Fibroblast of lung (primary cell): ENCODE results near the gene EPHB3. TPM values are rescaled to one million over a fixed set of nuclear protein-coding genes. Genes with fewer than 3 reads are reported as not detected.

Experiments used
- DNase-seq, 2 donors: peaks; one replicate each; pipeline versions ENCODE4 v3.0.0 to v3.0.0-alpha.2; 2010; ENCODE audit warnings: low read depth in 2 of 2
- H2AFZ ChIP-seq: 2 replicates; pipeline ENCODE4 v1.5.1; 2012; ENCODE audit warnings: low read length, control low read depth, inconsistent platforms
- H3K27ac ChIP-seq: 2 replicates; pipeline ENCODE4 v1.5.1; 2011; ENCODE audit warnings: low read length, control low read depth; ENCODE audit not compliant: insufficient read depth
- H3K27me3 ChIP-seq: 2 replicates; pipeline ENCODE4 v1.5.1; 2011; ENCODE audit warnings: mild to moderate bottlenecking, low read length; ENCODE audit not compliant: control insufficient read depth, insufficient read depth
- H3K36me3 ChIP-seq: 2 replicates; pipeline ENCODE4 v1.5.1; 2011; ENCODE audit warnings: low read length; ENCODE audit not compliant: control insufficient read depth, insufficient read depth
- H3K4me1 ChIP-seq: 2 replicates; pipeline ENCODE4 v1.5.1; 2011; ENCODE audit warnings: low read length; ENCODE audit not compliant: control insufficient read depth, insufficient read depth; ENCODE audit errors: extremely low read depth
- H3K4me2 ChIP-seq: 2 replicates; pipeline ENCODE4 v1.5.1; 2011; ENCODE audit warnings: low read length, control low read depth; ENCODE audit not compliant: insufficient read depth; ENCODE audit errors: extremely low read depth
- H3K4me3 ChIP-seq, 4 experiments: fragments of 200-600 bp in 1 of 4; sonication (generic) in 1 of 4; replicated peaks in 1 of 4; 2 replicates each; pipeline ENCODE4 v1.5.1; 2011 to 2016; ENCODE audit warnings: low read length in 4 of 4, low read depth in 3 of 4, mild to moderate bottlenecking in 3 of 4, control low read depth in 2 of 4, inconsistent platforms in 1 of 4, mixed read lengths in 1 of 4; ENCODE audit not compliant: insufficient read depth in 1 of 4; ENCODE audit errors: control extremely low read depth in 1 of 4
- H3K79me2 ChIP-seq: 2 replicates; pipeline ENCODE4 v1.5.1; 2012; ENCODE audit warnings: mild to moderate bottlenecking, low read length, inconsistent platforms; ENCODE audit not compliant: control insufficient read depth, insufficient read depth
- H3K9ac ChIP-seq: 2 replicates; pipeline ENCODE4 v1.5.1; 2011; ENCODE audit warnings: mild to moderate bottlenecking, low read length, control low read depth; ENCODE audit not compliant: insufficient read depth
- H3K9me3 ChIP-seq: 2 replicates; pipeline ENCODE4 v1.5.1; 2012; ENCODE audit warnings: low read depth, low read length; ENCODE audit not compliant: control insufficient read depth, insufficient read depth
- H4K20me1 ChIP-seq: 2 replicates; pipeline ENCODE4 v1.5.1; 2011; ENCODE audit warnings: low read length; ENCODE audit not compliant: control insufficient read depth, insufficient read depth; ENCODE audit errors: extremely low read depth
- EZH2 ChIP-seq: IDR thresholded peaks from 2 replicates; pipeline ENCODE4 v1.5.1; 2012; ENCODE audit warnings: low read length, control low read depth, mild to moderate bottlenecking; ENCODE audit errors: missing control alignments
- polyA plus RNA-seq, 2 donors: library from polyadenylated mRNA; depleted of rRNA in 1 of 2; stranded (reverse) in 1 of 2; unstranded in 1 of 2; fragments of >200 nt; gene quantifications; 2 replicates each; pipeline ENCODE4 v1.2.1, GENCODE V29; 2011 to 2012; ENCODE audit warnings: missing spikeins in 1 of 2
- total RNA-seq: library from RNA; depleted of rRNA; stranded (reverse); fragments of >200 nt; gene quantifications from 2 replicates; pipeline ENCODE4 v1.2.1, GENCODE V29; 2014
- TF ChIP-seq, protein P1 (sequence below), 2 donors: IDR thresholded peaks in 1 of 2; conservative IDR thresholded peaks in 1 of 2; 1 replicate in 1 of 2; 2 replicates in 1 of 2; pipeline ENCODE4 v1.5.1; 2011 to 2012; ENCODE audit warnings: low read length in 2 of 2, control low read depth in 1 of 2, inconsistent platforms in 1 of 2, low read depth in 1 of 2, mild to moderate bottlenecking in 1 of 2

The EPHB3 gene
- total and polyA plus RNA-seq, 2 donors (not counting 1 experiment from before 2014, with no cell fraction given), result 1.6 to 7.6 TPM

DNA sequence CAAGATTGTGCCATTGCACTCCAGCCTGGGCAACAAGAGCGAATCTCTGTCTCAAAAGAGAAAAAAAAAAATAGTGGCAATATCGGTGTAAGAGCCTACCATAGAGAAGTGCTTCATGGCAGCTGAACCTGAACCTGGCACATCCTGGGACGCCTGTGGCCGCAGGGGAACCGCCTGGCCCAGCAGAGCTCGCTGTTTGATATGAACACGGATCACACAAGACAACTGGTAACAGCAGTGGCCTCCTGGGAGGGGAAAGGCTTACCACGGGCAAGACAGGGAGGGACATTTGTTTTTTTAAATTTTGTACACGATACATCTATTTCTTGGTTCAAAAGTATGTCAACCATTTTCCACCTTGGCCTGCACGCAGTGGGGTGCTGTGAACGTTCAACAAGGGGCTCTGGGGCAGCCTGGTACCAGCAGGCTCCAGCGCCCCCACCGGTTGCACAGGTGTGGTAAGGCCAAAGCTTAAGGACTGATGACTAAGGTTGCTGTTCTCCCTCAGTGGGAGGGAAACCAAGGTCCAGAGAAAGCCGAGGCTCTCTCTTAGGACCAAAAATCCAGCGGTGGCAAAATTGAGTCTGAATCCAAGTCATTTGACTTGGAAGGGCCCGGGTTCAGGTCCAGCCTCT lies 21.7 kb upstream of the EPHB3 start:
- Histone ChIP-seq H3K9me3 (no peaks in the 10 kb centered on the region), H3K4me1 (no peaks in the 10 kb centered on the region), H3K9ac (no peak overlapping the region), H2AFZ (no peak overlapping the region), H3K4me3 (no peak overlapping the region), H3K79me2 (no peaks in the 10 kb centered on the region), H3K27ac (no peak overlapping the region), H4K20me1 (no peaks in the 10 kb centered on the region), H3K36me3 (no peaks in the 10 kb centered on the region), H3K4me2 (no peak overlapping the region), H3K27me3 (peaks cover 30% of the 10 kb centered on the region)
- TF ChIP-seq EZH2, result no peak
- TF ChIP-seq, protein P1, sequence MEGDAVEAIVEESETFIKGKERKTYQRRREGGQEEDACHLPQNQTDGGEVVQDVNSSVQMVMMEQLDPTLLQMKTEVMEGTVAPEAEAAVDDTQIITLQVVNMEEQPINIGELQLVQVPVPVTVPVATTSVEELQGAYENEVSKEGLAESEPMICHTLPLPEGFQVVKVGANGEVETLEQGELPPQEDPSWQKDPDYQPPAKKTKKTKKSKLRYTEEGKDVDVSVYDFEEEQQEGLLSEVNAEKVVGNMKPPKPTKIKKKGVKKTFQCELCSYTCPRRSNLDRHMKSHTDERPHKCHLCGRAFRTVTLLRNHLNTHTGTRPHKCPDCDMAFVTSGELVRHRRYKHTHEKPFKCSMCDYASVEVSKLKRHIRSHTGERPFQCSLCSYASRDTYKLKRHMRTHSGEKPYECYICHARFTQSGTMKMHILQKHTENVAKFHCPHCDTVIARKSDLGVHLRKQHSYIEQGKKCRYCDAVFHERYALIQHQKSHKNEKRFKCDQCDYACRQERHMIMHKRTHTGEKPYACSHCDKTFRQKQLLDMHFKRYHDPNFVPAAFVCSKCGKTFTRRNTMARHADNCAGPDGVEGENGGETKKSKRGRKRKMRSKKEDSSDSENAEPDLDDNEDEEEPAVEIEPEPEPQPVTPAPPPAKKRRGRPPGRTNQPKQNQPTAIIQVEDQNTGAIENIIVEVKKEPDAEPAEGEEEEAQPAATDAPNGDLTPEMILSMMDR (conservative IDR thresholded peaks at IDR 0.05 in 1 of 2, IDR thresholded peaks at IDR 0.05 in 1 of 2; ENCODE audit: low read depth in 1 of 2, low read length in 2 of 2), result no peak
- no peak for DNase-seq

DNA sequence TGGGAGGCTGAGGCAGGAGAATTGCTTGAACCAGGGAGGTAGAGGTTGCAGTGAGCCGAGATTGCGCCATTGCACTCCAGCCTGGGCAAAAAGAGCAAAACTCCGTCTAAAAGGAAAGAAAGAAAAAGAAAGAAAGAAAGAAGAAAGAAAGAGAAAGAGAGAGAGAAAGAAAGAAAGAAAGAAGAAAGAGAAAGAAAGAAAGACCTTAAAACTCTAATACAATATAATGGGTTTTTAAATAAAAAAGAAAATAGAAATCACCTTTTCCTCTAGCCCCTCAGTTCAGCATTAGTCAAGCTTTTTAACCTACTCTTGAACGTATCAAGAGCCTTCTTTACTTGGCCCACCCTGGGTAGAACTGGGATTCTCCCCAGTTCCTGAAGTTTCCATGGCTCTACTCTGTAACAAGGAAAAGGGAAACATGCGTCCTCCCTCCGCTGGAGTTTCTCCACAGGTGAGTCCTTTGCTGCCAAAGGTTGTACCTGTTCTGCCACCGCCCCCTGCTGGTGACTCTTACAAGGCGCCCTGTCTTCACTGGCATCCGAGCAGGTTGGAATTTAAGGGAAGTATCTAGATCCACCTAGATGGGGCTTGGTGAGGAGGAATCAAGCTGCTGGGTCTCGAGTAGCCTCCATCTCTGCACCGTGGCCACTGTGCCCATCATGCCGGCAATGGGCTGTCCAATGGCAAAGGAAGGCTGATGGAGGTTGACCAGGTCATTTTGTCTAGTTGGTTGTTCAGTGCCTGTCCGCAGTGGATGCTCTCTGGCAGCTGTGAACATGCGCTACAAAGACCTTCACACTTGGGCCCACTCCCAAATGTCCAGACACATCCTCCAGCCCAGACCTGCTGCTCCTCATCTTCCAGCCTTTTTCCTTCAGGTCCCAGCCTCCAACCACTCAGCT lies 20.6 kb upstream of the EPHB3 start:
- TF ChIP-seq EZH2, result no peak
- TF ChIP-seq, protein P1 (conservative IDR thresholded peaks at IDR 0.05 in 1 of 2, IDR thresholded peaks at IDR 0.05 in 1 of 2; ENCODE audit: low read depth in 1 of 2, low read length in 2 of 2), result peak; percentile 51 to 68
- peaks cover 30% of the 10 kb centered on the region for H3K27me3 ChIP-seq
- no peak overlapping the region for H3K4me2 ChIP-seq
- no peaks in the 10 kb centered on the region for H3K36me3 ChIP-seq
- H3K79me2 ChIP-seq, result no peaks in the 10 kb centered on the region
- H3K4me1 ChIP-seq, result no peaks in the 10 kb centered on the region
- no peak overlapping the region for H2AFZ ChIP-seq
- H3K9me3 ChIP-seq, result no peaks in the 10 kb centered on the region
- no peak overlapping the region for H3K9ac ChIP-seq
- no peak overlapping the region for H3K4me3 ChIP-seq
- no peaks in the 10 kb centered on the region for H4K20me1 ChIP-seq
- H3K27ac ChIP-seq, result no peak overlapping the region
- DNase-seq, result peak; percentile 30 to 33

DNA sequence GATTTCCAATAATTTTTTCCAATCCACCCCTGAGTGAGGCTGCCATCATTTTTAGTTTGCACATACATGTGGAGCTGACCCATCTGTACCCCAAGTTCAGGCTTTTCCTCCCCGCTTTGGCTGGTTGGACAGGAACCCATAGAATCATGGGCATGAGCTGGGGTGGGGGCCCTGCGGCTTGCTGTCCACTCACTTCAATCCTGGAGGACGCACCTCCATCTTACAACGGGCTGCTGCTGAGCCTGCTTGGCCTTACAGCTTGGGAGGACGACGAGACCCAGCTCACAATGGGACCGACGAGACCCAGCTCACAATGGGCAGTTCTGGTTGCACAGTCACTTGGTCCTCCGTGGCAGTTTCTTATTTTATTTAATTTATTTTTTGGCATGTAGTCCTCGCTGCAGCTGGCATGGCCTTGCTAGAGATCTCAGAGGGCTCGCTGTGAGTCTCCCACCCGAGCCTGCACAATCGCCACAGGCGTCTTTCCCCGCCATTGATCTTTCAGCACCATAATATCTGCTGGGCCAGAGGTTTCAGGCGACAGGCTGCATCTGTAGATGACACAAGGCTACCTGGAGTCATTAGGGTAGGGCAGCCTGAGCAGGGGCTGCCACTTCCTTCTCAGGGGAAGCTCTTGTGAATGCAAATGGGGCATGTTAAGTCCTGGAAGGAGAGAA lies 19.6 kb upstream of the EPHB3 start:
- no peaks in the 10 kb centered on the region for H4K20me1 ChIP-seq
- no peak overlapping the region for H3K9ac ChIP-seq
- no peak overlapping the region for H3K4me2 ChIP-seq
- H2AFZ ChIP-seq, result no peak overlapping the region
- DNase-seq, result no peak
- H3K79me2 ChIP-seq, result no peaks in the 10 kb centered on the region
- H3K27ac ChIP-seq, result no peak overlapping the region
- H3K9me3 ChIP-seq, result no peaks in the 10 kb centered on the region
- H3K4me1 ChIP-seq, result no peaks in the 10 kb centered on the region
- no peaks in the 10 kb centered on the region for H3K36me3 ChIP-seq
- H3K4me3 ChIP-seq, result no peak overlapping the region
- no peak for TF ChIP-seq EZH2
- TF ChIP-seq, protein P1 (conservative IDR thresholded peaks at IDR 0.05 in 1 of 2, IDR thresholded peaks at IDR 0.05 in 1 of 2; ENCODE audit: low read depth in 1 of 2, low read length in 2 of 2), result no peak
- peaks cover 23% of the 10 kb centered on the region for H3K27me3 ChIP-seq
